Spinal cord (tissue), 10 donors: ENCODE results near the gene LSMEM2. TPM values are rescaled to one million over a fixed set of nuclear protein-coding genes. Genes with fewer than 3 reads are reported as not detected.
"Not testable (repeated sequence)": the region's sequence is repeated elsewhere in the genome, so short reads cannot be mapped to it uniquely, and the experiment has no call there.

Experiments used
- DNase-seq, 6 donors: peaks; one replicate each; pipeline versions ENCODE4 v3.0.0 to v3.0.0-alpha.2; 2013 to 2015; ENCODE audit warnings: low spot score in 6 of 6, low read depth in 4 of 6
- H3K27ac ChIP-seq: one replicate; pipeline ENCODE4 v1.5.1; 2013; ENCODE audit warnings: low read depth, low read length, control low read depth
- H3K27me3 ChIP-seq: one replicate; pipeline ENCODE4 v1.6.1; 2013; ENCODE audit warnings: low read length; ENCODE audit not compliant: control insufficient read depth, insufficient read depth
- H3K36me3 ChIP-seq: one replicate; pipeline ENCODE4 v1.6.1; 2013; ENCODE audit warnings: low read length; ENCODE audit not compliant: control insufficient read depth, insufficient read depth
- H3K4me1 ChIP-seq: one replicate; pipeline ENCODE4 v1.6.1; 2013; ENCODE audit warnings: low read length; ENCODE audit not compliant: control insufficient read depth, insufficient read depth
- H3K4me3 ChIP-seq: one replicate; pipeline ENCODE4 v1.5.1; 2013; ENCODE audit warnings: low read depth, low read length, control low read depth
- H3K9me3 ChIP-seq: one replicate; pipeline ENCODE4 v1.6.1; 2013; ENCODE audit warnings: low read length; ENCODE audit not compliant: control insufficient read depth, insufficient read depth
- WGBS: methylation state at CpG from one replicate; pipeline ENCODE4 v1.1.5; 2013; ENCODE audit warnings: missing lambda C conversion rate; ENCODE audit not compliant: insufficient coverage; 5-methylcytosine and 5-hydroxymethylcytosine counted together
- polyA plus RNA-seq, 2 donors: library from polyadenylated mRNA; unstranded; fragments of 120-200 nt; gene quantifications; one replicate each; pipeline ENCODE4 v1.2.1, GENCODE V29; 2013; ENCODE audit not compliant: insufficient read length in 2 of 2
- total RNA-seq, 2 donors: library from RNA; depleted of rRNA in 1 of 2; stranded (reverse); fragments of 120-200 nt in 1 of 2; fragments of >200 nt in 1 of 2; gene quantifications; one replicate each; pipeline versions ENCODE4 v1.2.3 to v1.2.4, GENCODE V29; 2013 to 2014
- donor health status: healthy.

The LSMEM2 gene
- total and polyA plus RNA-seq, 4 donors = 0.43 to 1.1 (median 0.44) TPM; not detected in 1

- Histone ChIP-seq H3K4me3 (peak within 1 kb of the TSS; percentile 56), H3K36me3 (peaks cover 16% of the 10 kb centered on the region), H3K9me3 (no peaks in the 10 kb centered on the region), H3K4me1 (peaks cover 89% of the 10 kb centered on the region), H3K27me3 (peaks cover 10% of the 10 kb centered on the region), H3K27ac (peak within 1 kb of the TSS; percentile 95)
- DNase-seq = peak in 1 of 6 donors; percentile 74
- 46% methylated on average over 14 of the region's 21 CpGs for WGBS
Measured at GRCh38 chr3:50268703-50269451, 10.0 kb upstream of the LSMEM2 start, which contains the start of gene SEMA3B. Gene SEMA3B (plus strand): TSS chr3:50269147. CDS start chr3:50269241, 94 bp downstream.

- peak overlapping the region; percentile 56 for H3K4me3 ChIP-seq
- peak overlapping the region; percentile 95 for H3K27ac ChIP-seq
- peaks cover 16% of the 10 kb centered on the region for H3K36me3 ChIP-seq
- no peaks in the 10 kb centered on the region for H3K9me3 ChIP-seq
- DNase-seq = no peak
- H3K27me3 ChIP-seq = peaks cover 16% of the 10 kb centered on the region
- WGBS = 13% methylated on average over 2 of the region's 4 CpGs
- H3K4me1 ChIP-seq = peaks cover 89% of the 10 kb centered on the region
Measured at GRCh38 chr3:50269460-50269859, 9.4 kb upstream of the LSMEM2 start.

GRCh38 chr3:50269977-50270413, 8.9 kb upstream of the LSMEM2 start:
- Histone ChIP-seq H3K4me1 (peaks cover 89% of the 10 kb centered on the region), H3K4me3 (peak overlapping the region; percentile 56), H3K36me3 (peaks cover 16% of the 10 kb centered on the region), H3K9me3 (no peaks in the 10 kb centered on the region), H3K27ac (peak overlapping the region; percentile 95), H3K27me3 (peaks cover 21% of the 10 kb centered on the region)
- 96% methylated on average over 6 of the region's 8 CpGs for WGBS
- DNase-seq = no peak

GRCh38 chr3:50270422-50271224, 8.3 kb upstream of the LSMEM2 start:
- 78% methylated on average over 10 of the region's 19 CpGs for WGBS

GRCh38 chr3:50271314-50271936, 7.5 kb upstream of the LSMEM2 start:
- H3K9me3 ChIP-seq = no peaks in the 10 kb centered on the region
- peak overlapping the region; percentile 56 for H3K4me3 ChIP-seq
- peaks cover 82% of the 10 kb centered on the region for H3K4me1 ChIP-seq
- 87% methylated on average over 7 of the region's 10 CpGs for WGBS
- H3K27me3 ChIP-seq = peaks cover 35% of the 10 kb centered on the region
- peaks cover 29% of the 10 kb centered on the region for H3K36me3 ChIP-seq
- no peak for DNase-seq
- no peak overlapping the region for H3K27ac ChIP-seq

More at GRCh38 chr3:50270422-50271224, 8.3 kb upstream of the LSMEM2 start:
- no peaks in the 10 kb centered on the region for H3K9me3 ChIP-seq
- H3K4me1 ChIP-seq = peaks cover 89% of the 10 kb centered on the region
- H3K27me3 ChIP-seq = peaks cover 27% of the 10 kb centered on the region
- peaks cover 21% of the 10 kb centered on the region for H3K36me3 ChIP-seq
- H3K4me3 ChIP-seq = peak overlapping the region; percentile 56
- no peak for DNase-seq
- peak overlapping the region; percentile 95 for H3K27ac ChIP-seq

DNA sequence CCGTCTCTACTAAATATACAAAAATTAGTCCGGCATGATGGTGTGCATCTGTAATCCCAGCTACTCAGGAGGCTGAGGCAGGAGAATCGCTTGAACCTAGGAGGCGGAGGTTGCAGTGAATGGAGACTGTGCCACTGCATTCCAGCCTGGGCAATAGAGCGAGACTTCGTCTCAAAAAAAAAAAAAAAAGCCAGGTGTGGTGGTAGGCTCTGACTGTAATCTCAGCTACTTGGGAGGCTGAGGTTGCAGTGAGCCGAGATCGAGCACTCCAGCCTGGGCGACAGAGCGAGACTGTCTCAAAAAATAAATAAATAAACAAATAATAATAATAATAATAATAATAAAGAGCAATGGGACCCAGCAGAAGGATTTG, 6.4 kb upstream of the LSMEM2 start:
- not testable (repeated sequence) for H3K4me3 ChIP-seq, H3K9me3 ChIP-seq, H3K27ac ChIP-seq, DNase-seq
- Histone ChIP-seq H3K27me3 (peaks cover 43% of the 10 kb centered on the region), H3K36me3 (peaks cover 34% of the 10 kb centered on the region), H3K4me1 (peaks cover 74% of the 10 kb centered on the region)
- 89% methylated on average over 4 of the region's 10 CpGs for WGBS

DNA sequence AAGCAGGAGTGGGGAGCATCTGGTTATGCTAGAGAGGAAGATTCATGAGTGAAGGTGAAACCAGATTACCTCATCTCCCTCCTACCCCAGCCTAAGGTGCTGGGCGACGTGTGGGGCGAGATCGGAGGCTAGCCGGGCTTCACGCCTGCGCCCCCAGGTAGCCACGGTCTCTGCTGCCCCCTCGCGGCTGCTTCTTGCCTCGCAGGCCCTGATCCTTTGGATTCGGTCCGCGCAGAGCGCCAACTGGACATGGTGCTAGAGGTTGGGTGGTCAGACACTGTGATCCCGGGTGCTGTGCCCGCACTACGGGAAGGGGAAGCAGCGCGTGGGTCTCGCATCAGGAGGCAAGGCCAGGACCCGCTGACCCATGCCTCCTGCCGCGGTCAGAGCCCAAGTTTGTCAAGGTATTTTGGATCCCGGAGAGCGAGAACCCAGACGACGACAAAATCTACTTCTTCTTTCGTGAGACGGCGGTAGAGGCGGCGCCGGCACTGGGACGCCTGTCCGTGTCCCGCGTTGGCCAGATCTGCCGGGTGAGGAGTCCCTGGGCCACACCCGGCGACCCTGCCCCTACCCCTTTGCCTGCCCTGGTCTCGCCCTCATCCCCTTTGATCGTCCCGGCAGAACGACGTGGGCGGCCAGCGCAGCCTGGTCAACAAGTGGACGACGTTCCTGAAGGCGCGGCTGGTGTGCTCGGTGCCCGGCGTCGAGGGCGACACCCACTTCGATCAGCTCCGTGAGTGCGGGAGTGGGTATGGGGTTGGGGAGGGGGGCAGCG, 5.8 kb upstream of the LSMEM2 start:
- H3K4me3 ChIP-seq = peak overlapping the region; percentile 42
- DNase-seq = peak in 5 of 6 donors; percentile 63 to 92 (median 71)
- peak overlapping the region; percentile 64 for H3K27ac ChIP-seq
- no peaks in the 10 kb centered on the region for H3K9me3 ChIP-seq
- peaks cover 34% of the 10 kb centered on the region for H3K36me3 ChIP-seq
- WGBS = 6% methylated on average over 59 of the region's 61 CpGs
- peaks cover 43% of the 10 kb centered on the region for H3K27me3 ChIP-seq
- H3K4me1 ChIP-seq = peaks cover 68% of the 10 kb centered on the region

DNA sequence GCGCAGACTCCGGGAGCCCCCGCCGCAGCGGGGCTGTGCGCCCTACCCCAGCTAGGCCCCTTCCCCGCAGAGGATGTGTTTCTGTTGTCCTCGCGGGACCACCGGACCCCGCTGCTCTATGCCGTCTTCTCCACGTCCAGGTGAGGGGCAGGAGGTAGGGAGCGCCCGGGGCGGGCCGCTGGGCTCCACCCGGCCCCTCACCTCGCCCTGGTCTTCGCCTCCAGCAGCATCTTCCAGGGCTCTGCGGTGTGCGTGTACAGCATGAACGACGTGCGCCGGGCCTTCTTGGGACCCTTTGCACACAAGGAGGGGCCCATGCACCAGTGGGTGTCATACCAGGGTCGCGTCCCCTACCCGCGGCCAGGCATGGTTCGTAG, 5.2 kb upstream of the LSMEM2 start:
- Histone ChIP-seq H3K27me3 (peaks cover 43% of the 10 kb centered on the region), H3K36me3 (peaks cover 34% of the 10 kb centered on the region), H3K27ac (peak overlapping the region; percentile 64), H3K4me3 (peak overlapping the region; percentile 42), H3K9me3 (no peaks in the 10 kb centered on the region), H3K4me1 (peaks cover 66% of the 10 kb centered on the region)
- no peak for DNase-seq
- 34% methylated on average over 26 of the region's 31 CpGs for WGBS
